ENCODE data around the gene ABCB11. TPM values are rescaled to one million over a fixed set of nuclear protein-coding genes. Genes with fewer than 3 reads are reported as not detected.

The ABCB11 gene
- total RNA-seq, 1 donor from 2014 or later: 0.02 TPM

DNA sequence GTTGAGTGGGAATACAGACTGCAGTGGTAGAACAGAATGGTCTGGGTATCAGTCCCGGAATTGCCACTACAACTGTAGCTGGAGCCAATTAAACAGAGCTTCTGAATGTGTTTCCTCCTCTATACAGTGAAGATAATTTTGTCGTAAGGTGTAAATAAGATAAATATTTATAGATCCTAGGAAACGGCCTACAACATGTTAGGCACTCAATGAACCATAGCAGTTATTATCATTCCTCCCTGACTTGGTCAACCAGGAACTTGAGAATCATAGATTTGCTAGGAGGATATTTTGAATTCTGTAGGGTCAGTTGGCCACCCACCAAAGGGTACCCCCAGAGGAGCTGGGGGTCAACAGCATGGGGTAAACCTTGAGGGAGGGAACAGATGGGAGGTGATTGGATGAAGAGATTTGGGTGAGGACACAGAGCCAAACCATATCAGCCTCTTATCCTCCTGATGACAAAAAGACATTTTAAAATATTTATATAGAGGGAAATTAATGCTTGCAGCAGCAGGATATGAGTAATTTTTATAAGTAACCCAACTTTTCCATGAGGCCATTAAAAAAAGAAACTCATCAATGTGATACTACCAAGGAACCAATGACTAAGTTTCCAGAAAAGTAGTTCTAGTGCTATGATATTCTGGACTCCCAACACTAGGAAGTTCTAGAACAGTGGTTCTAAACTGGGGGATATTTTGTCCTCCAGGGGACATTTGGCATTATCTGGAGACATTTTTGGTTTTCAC, 42.3 kb upstream of the ABCB11 start:
- no peaks in the 10 kb centered on the region for H3K27me3 Mint-ChIP-seq (ENCODE audit: low read depth, unreplicated experiment)
- TF ChIP-seq, protein P1, sequence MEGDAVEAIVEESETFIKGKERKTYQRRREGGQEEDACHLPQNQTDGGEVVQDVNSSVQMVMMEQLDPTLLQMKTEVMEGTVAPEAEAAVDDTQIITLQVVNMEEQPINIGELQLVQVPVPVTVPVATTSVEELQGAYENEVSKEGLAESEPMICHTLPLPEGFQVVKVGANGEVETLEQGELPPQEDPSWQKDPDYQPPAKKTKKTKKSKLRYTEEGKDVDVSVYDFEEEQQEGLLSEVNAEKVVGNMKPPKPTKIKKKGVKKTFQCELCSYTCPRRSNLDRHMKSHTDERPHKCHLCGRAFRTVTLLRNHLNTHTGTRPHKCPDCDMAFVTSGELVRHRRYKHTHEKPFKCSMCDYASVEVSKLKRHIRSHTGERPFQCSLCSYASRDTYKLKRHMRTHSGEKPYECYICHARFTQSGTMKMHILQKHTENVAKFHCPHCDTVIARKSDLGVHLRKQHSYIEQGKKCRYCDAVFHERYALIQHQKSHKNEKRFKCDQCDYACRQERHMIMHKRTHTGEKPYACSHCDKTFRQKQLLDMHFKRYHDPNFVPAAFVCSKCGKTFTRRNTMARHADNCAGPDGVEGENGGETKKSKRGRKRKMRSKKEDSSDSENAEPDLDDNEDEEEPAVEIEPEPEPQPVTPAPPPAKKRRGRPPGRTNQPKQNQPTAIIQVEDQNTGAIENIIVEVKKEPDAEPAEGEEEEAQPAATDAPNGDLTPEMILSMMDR (IDR thresholded peaks at IDR 0.05; ENCODE audit: insufficient read depth, low read depth, low read length): no peak
- no peak for TF ChIP-seq EZH2 (IDR thresholded peaks at IDR 0.05; ENCODE audit: insufficient read depth, low read length)
- H3K9me3 Mint-ChIP-seq (ENCODE audit: unreplicated experiment): no peaks in the 10 kb centered on the region
- Histone ChIP-seq H3K27ac (ENCODE audit: low read depth, low read length) (no peak overlapping the region), H3K79me2 (ENCODE audit: insufficient read depth, low read length) (no peaks in the 10 kb centered on the region), H3K9me3 (ENCODE audit: insufficient read depth, low read depth, low read length) (no peaks in the 10 kb centered on the region), H3K27me3 (ENCODE audit: insufficient read depth, low read length) (no peaks in the 10 kb centered on the region), H3K4me3 (ENCODE audit: insufficient read depth, low read depth, low read length) (no peak overlapping the region), H4K20me1 (ENCODE audit: insufficient read depth, low read length) (no peaks in the 10 kb centered on the region), H3K9ac (ENCODE audit: low read length) (no peak overlapping the region), H2AFZ (ENCODE audit: low read depth, low read length) (no peak overlapping the region), H3K36me3 (ENCODE audit: insufficient read depth, low read length) (no peaks in the 10 kb centered on the region), H3K4me1 (ENCODE audit: insufficient read depth, low read length) (peaks cover 8% of the 10 kb centered on the region), H3K4me2 (ENCODE audit: low read length) (no peak overlapping the region)
- FAIRE-seq (no peak), DNase-seq (ENCODE audit: low read depth) (no peak)
- H3K36me3 Mint-ChIP-seq (ENCODE audit: low read depth, unreplicated experiment): no peaks in the 10 kb centered on the region
- H3K4me1 Mint-ChIP-seq (ENCODE audit: low read depth, unreplicated experiment): peaks cover 11% of the 10 kb centered on the region
- H3K4me3 Mint-ChIP-seq (ENCODE audit: unreplicated experiment): no peak overlapping the region
- no peak overlapping the region for H3K27ac Mint-ChIP-seq (ENCODE audit: unreplicated experiment)

GRCh38 chr2:169072163-169072925, 41.2 kb upstream of the ABCB11 start:
- Histone ChIP-seq H4K20me1 (ENCODE audit: insufficient read depth, low read length) (no peaks in the 10 kb centered on the region), H3K79me2 (ENCODE audit: insufficient read depth, low read length) (no peaks in the 10 kb centered on the region), H3K9me3 (ENCODE audit: insufficient read depth, low read depth, low read length) (no peaks in the 10 kb centered on the region), H3K4me1 (ENCODE audit: insufficient read depth, low read length) (peaks cover 8% of the 10 kb centered on the region), H3K27me3 (ENCODE audit: insufficient read depth, low read length) (no peaks in the 10 kb centered on the region), H3K4me3 (ENCODE audit: insufficient read depth, low read depth, low read length) (no peak overlapping the region), H3K4me2 (ENCODE audit: low read length) (no peak overlapping the region), H3K36me3 (ENCODE audit: insufficient read depth, low read length) (no peaks in the 10 kb centered on the region), H3K27ac (ENCODE audit: low read depth, low read length) (no peak overlapping the region), H3K9ac (ENCODE audit: low read length) (no peak overlapping the region), H2AFZ (ENCODE audit: low read depth, low read length) (no peak overlapping the region)
- no peaks in the 10 kb centered on the region for H3K36me3 Mint-ChIP-seq (ENCODE audit: low read depth, unreplicated experiment)
- DNase-seq (ENCODE audit: low read depth) (no peak), FAIRE-seq (no peak)
- TF ChIP-seq, protein P1 (IDR thresholded peaks at IDR 0.05; ENCODE audit: insufficient read depth, low read depth, low read length): no peak
- no peak for TF ChIP-seq EZH2 (IDR thresholded peaks at IDR 0.05; ENCODE audit: insufficient read depth, low read length)
- no peak overlapping the region for H3K27ac Mint-ChIP-seq (ENCODE audit: unreplicated experiment)
- no peaks in the 10 kb centered on the region for H3K27me3 Mint-ChIP-seq (ENCODE audit: low read depth, unreplicated experiment)
- H3K9me3 Mint-ChIP-seq (ENCODE audit: unreplicated experiment): no peaks in the 10 kb centered on the region
- H3K4me1 Mint-ChIP-seq (ENCODE audit: low read depth, unreplicated experiment): peaks cover 11% of the 10 kb centered on the region
- no peak overlapping the region for H3K4me3 Mint-ChIP-seq (ENCODE audit: unreplicated experiment)
